ENCODE measurements around the gene GEMIN4. TPM values are rescaled to one million over a fixed set of nuclear protein-coding genes. Genes with fewer than 3 reads are reported as not detected.

Gene GEMIN4
- total RNA-seq, 1 donor from 2014 or later, result 18.4 TPM

DNA sequence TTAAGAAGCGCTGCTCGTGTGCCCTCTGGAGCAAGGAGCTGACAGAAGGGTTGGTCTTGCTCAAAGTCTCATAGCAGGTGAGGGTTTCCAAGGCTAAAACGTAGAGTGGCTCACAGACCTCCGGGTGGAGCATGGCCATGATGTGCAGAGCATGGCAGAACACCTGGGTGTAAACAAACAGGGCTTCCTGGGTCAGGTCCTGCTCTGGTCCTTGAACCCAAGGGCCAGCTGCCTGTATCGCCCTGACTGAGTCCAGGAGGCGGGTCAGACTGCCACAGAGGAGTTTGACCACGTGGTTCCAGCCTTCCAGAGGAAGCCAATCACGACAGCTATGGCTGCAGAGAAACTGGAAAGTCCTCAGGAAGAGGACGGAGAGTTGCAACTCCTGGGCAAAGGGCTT, 7.1 kb downstream of the GEMIN4 start:
- H3K27ac Mint-ChIP-seq (ENCODE audit: unreplicated experiment), result no peak overlapping the region
- no peaks in the 10 kb centered on the region for H3K27me3 Mint-ChIP-seq (ENCODE audit: low read depth, unreplicated experiment)
- H3K4me3 Mint-ChIP-seq (ENCODE audit: unreplicated experiment), result no peak overlapping the region
- no peaks in the 10 kb centered on the region for H3K9me3 ChIP-seq (ENCODE audit: insufficient read depth, low read depth, low read length)
- H3K4me1 Mint-ChIP-seq (ENCODE audit: low read depth, unreplicated experiment), result no peaks in the 10 kb centered on the region
- no peak overlapping the region for H3K4me3 ChIP-seq (ENCODE audit: insufficient read depth, low read depth, low read length)
- TF ChIP-seq, protein P1, sequence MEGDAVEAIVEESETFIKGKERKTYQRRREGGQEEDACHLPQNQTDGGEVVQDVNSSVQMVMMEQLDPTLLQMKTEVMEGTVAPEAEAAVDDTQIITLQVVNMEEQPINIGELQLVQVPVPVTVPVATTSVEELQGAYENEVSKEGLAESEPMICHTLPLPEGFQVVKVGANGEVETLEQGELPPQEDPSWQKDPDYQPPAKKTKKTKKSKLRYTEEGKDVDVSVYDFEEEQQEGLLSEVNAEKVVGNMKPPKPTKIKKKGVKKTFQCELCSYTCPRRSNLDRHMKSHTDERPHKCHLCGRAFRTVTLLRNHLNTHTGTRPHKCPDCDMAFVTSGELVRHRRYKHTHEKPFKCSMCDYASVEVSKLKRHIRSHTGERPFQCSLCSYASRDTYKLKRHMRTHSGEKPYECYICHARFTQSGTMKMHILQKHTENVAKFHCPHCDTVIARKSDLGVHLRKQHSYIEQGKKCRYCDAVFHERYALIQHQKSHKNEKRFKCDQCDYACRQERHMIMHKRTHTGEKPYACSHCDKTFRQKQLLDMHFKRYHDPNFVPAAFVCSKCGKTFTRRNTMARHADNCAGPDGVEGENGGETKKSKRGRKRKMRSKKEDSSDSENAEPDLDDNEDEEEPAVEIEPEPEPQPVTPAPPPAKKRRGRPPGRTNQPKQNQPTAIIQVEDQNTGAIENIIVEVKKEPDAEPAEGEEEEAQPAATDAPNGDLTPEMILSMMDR (IDR thresholded peaks at IDR 0.05; ENCODE audit: insufficient read depth, low read depth, low read length), result no peak
- TF ChIP-seq EZH2 (IDR thresholded peaks at IDR 0.05; ENCODE audit: insufficient read depth, low read length), result no peak
- no peak for DNase-seq (ENCODE audit: low read depth)
- no peak for FAIRE-seq
- no peak overlapping the region for H2AFZ ChIP-seq (ENCODE audit: low read depth, low read length)
- H3K27ac ChIP-seq (ENCODE audit: low read depth, low read length), result no peak overlapping the region
- peaks cover 9% of the 10 kb centered on the region for H3K9me3 Mint-ChIP-seq (ENCODE audit: unreplicated experiment)
- peaks cover 70% of the 10 kb centered on the region for H3K79me2 ChIP-seq (ENCODE audit: insufficient read depth, low read length)
- no peaks in the 10 kb centered on the region for H3K27me3 ChIP-seq (ENCODE audit: insufficient read depth, low read length)
- peaks cover 61% of the 10 kb centered on the region for H3K36me3 ChIP-seq (ENCODE audit: insufficient read depth, low read length)
- H4K20me1 ChIP-seq (ENCODE audit: insufficient read depth, low read length), result peaks cover 91% of the 10 kb centered on the region
- H3K4me1 ChIP-seq (ENCODE audit: insufficient read depth, low read length), result peaks cover 4% of the 10 kb centered on the region
- H3K9ac ChIP-seq (ENCODE audit: low read length), result no peak overlapping the region
- no peak overlapping the region for H3K4me2 ChIP-seq (ENCODE audit: low read length)
- peaks cover 65% of the 10 kb centered on the region for H3K36me3 Mint-ChIP-seq (ENCODE audit: low read depth, unreplicated experiment)

- peaks cover 5% of the 10 kb centered on the region for H3K9me3 Mint-ChIP-seq (ENCODE audit: unreplicated experiment)
- no peaks in the 10 kb centered on the region for H3K4me1 Mint-ChIP-seq (ENCODE audit: low read depth, unreplicated experiment)
- Histone ChIP-seq H3K79me2 (ENCODE audit: insufficient read depth, low read length) (peaks cover 60% of the 10 kb centered on the region), H3K4me2 (ENCODE audit: low read length) (no peak overlapping the region), H3K27me3 (ENCODE audit: insufficient read depth, low read length) (no peaks in the 10 kb centered on the region), H3K4me1 (ENCODE audit: insufficient read depth, low read length) (peaks cover 4% of the 10 kb centered on the region), H3K27ac (ENCODE audit: low read depth, low read length) (no peak overlapping the region), H2AFZ (ENCODE audit: low read depth, low read length) (no peak overlapping the region), H3K4me3 (ENCODE audit: insufficient read depth, low read depth, low read length) (no peak overlapping the region), H4K20me1 (ENCODE audit: insufficient read depth, low read length) (peaks cover 84% of the 10 kb centered on the region), H3K36me3 (ENCODE audit: insufficient read depth, low read length) (peaks cover 65% of the 10 kb centered on the region), H3K9ac (ENCODE audit: low read length) (no peak overlapping the region), H3K9me3 (ENCODE audit: insufficient read depth, low read depth, low read length) (no peaks in the 10 kb centered on the region)
- H3K27me3 Mint-ChIP-seq (ENCODE audit: low read depth, unreplicated experiment), result no peaks in the 10 kb centered on the region
- H3K27ac Mint-ChIP-seq (ENCODE audit: unreplicated experiment), result no peak overlapping the region
- peaks cover 60% of the 10 kb centered on the region for H3K36me3 Mint-ChIP-seq (ENCODE audit: low read depth, unreplicated experiment)
- TF ChIP-seq, protein P1 (IDR thresholded peaks at IDR 0.05; ENCODE audit: insufficient read depth, low read depth, low read length), result no peak
- no peak for TF ChIP-seq EZH2 (IDR thresholded peaks at IDR 0.05; ENCODE audit: insufficient read depth, low read length)
- DNase-seq (ENCODE audit: low read depth) (no peak), FAIRE-seq (no peak)
- no peak overlapping the region for H3K4me3 Mint-ChIP-seq (ENCODE audit: unreplicated experiment)
Observed at GRCh38 chr17:743139-743538, 8.9 kb downstream of the GEMIN4 start.

DNA sequence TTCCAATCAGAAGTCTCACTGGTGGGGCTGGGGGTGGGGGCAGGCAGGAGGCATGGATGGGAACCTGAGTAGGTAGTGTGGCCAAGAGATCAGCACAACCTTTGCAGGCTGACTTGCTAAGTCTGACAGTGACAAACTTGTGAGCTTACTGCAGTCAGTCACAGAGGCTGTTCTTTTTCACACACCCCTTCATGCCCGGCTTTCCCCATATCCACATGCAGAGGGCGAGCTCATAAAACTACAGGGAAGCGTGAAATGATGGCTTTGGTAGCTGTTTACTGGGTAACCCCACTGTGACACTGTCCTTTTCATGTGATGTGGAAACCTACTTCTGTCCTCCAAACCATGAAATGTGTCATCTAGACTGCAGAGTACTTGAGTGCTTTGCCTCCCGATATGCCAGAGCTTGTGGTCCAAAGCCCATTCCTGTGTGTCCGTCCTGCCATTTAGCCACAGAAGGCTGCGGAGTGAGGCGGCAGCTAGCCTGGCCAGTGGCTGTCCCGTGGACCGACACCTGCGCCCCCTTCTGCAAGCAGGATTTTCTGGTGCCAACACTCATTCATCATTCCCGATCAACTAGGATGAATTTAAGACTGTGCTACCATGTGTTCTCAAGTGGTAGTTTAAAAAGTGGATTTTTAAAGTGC, 9.8 kb downstream of the GEMIN4 start:
- Histone ChIP-seq H3K79me2 (ENCODE audit: insufficient read depth, low read length) (peaks cover 57% of the 10 kb centered on the region), H3K27me3 (ENCODE audit: insufficient read depth, low read length) (no peaks in the 10 kb centered on the region), H3K27ac (ENCODE audit: low read depth, low read length) (no peak overlapping the region), H3K36me3 (ENCODE audit: insufficient read depth, low read length) (peaks cover 60% of the 10 kb centered on the region), H4K20me1 (ENCODE audit: insufficient read depth, low read length) (peaks cover 81% of the 10 kb centered on the region), H3K9me3 (ENCODE audit: insufficient read depth, low read depth, low read length) (no peaks in the 10 kb centered on the region), H2AFZ (ENCODE audit: low read depth, low read length) (no peak overlapping the region), H3K9ac (ENCODE audit: low read length) (no peak overlapping the region), H3K4me2 (ENCODE audit: low read length) (no peak overlapping the region), H3K4me3 (ENCODE audit: insufficient read depth, low read depth, low read length) (no peak overlapping the region), H3K4me1 (ENCODE audit: insufficient read depth, low read length) (peaks cover 4% of the 10 kb centered on the region)
- H3K36me3 Mint-ChIP-seq (ENCODE audit: low read depth, unreplicated experiment), result peaks cover 54% of the 10 kb centered on the region
- H3K27ac Mint-ChIP-seq (ENCODE audit: unreplicated experiment), result no peak overlapping the region
- no peak for DNase-seq (ENCODE audit: low read depth)
- no peaks in the 10 kb centered on the region for H3K4me1 Mint-ChIP-seq (ENCODE audit: low read depth, unreplicated experiment)
- H3K4me3 Mint-ChIP-seq (ENCODE audit: unreplicated experiment), result no peak overlapping the region
- FAIRE-seq, result no peak
- no peaks in the 10 kb centered on the region for H3K27me3 Mint-ChIP-seq (ENCODE audit: low read depth, unreplicated experiment)
- TF ChIP-seq, protein P1 (IDR thresholded peaks at IDR 0.05; ENCODE audit: insufficient read depth, low read depth, low read length), result no peak
- no peak for TF ChIP-seq EZH2 (IDR thresholded peaks at IDR 0.05; ENCODE audit: insufficient read depth, low read length)
- H3K9me3 Mint-ChIP-seq (ENCODE audit: unreplicated experiment), result peaks cover 2% of the 10 kb centered on the region

All from astrocyte (in vitro differentiated cells and primary cell).